CD4-positive, alpha-beta T cell (primary cell): ENCODE results near the gene PTPRT. TPM values are rescaled to one million over a fixed set of nuclear protein-coding genes. Genes with fewer than 3 reads are reported as not detected.

Source experiments
- ATAC-seq: fragments of 200-7000 bp; cut with Tn5 transposase; one replicate; pipeline ENCODE4 v1.10.0; 2022; ENCODE audit warnings: mild to moderate bottlenecking; ENCODE audit not compliant: poor library complexity
- CTCF ChIA-PET: fragments of 350-600 bp; sonication (Branson Sonifier 250); formaldehyde crosslinking; loops from one replicate; lab custom pipeline; 2021; ENCODE audit warnings: antibody characterized with exemption, inconsistent platforms; lab: Charles Lee
- POLR2A ChIA-PET: fragments of 350-600 bp; sonication (Branson Sonifier 250); formaldehyde crosslinking; loops from one replicate; lab custom pipeline; 2021; ENCODE audit warnings: antibody characterized with exemption, inconsistent platforms; lab: Charles Lee
- DNase-seq, 14 experiments: peaks; one replicate each; pipeline ENCODE4 v3.0.0-alpha.2; 2013 to 2020; ENCODE audit warnings: mixed read lengths in 2 of 14
- H3K27ac ChIP-seq, 2 donors: one replicate each; pipeline versions ENCODE4 v1.5.1 to v1.7.0; 2013; ENCODE audit warnings: low read length in 2 of 2, low read depth in 1 of 2, mild to moderate bottlenecking in 1 of 2
- H3K27me3 ChIP-seq, 2 experiments: 1 replicate in 1 of 2; 2 replicates in 1 of 2; pipeline versions ENCODE4 v1.6.1 to v1.7.0; 2013; ENCODE audit warnings: low read length in 2 of 2, control low read depth in 1 of 2, mild to moderate bottlenecking in 1 of 2, moderate library complexity in 1 of 2; ENCODE audit not compliant: insufficient read depth in 2 of 2, control insufficient read depth in 1 of 2
- H3K36me3 ChIP-seq: one replicate; pipeline ENCODE4 v1.6.1; 2013; ENCODE audit warnings: low read length, control low read depth; ENCODE audit not compliant: insufficient read depth
- H3K4me1 ChIP-seq: one replicate; pipeline ENCODE4 v1.6.1; 2013; ENCODE audit warnings: low read length, control low read depth; ENCODE audit not compliant: insufficient read depth
- H3K4me3 ChIP-seq: one replicate; pipeline ENCODE4 v1.5.1; 2013; ENCODE audit warnings: mild to moderate bottlenecking, low read length, moderate library complexity
- H3K9me3 ChIP-seq, 2 experiments: 1 replicate in 1 of 2; 2 replicates in 1 of 2; pipeline versions ENCODE4 v1.6.1 to v1.7.0; 2013; ENCODE audit warnings: low read length in 2 of 2, mild to moderate bottlenecking in 2 of 2, control low read depth in 1 of 2, moderate library complexity in 1 of 2; ENCODE audit not compliant: control insufficient read depth in 1 of 2, insufficient read depth in 1 of 2
- H3K27ac Mint-ChIP-seq: one replicate; pipeline ENCODE4 v1.8.0; 2020; ENCODE audit warnings: mixed read lengths
- H3K27me3 Mint-ChIP-seq: one replicate; pipeline ENCODE4 v1.8.0; 2021; ENCODE audit warnings: mixed read lengths
- H3K36me3 Mint-ChIP-seq: one replicate; pipeline ENCODE4 v1.8.0; 2021; ENCODE audit warnings: low read depth, mixed read lengths
- H3K4me1 Mint-ChIP-seq: one replicate; pipeline ENCODE4 v1.8.0; 2021; ENCODE audit warnings: low read depth, mixed read lengths
- H3K4me3 Mint-ChIP-seq: one replicate; pipeline ENCODE4 v1.8.0; 2020; ENCODE audit warnings: mild to moderate bottlenecking, mixed read lengths
- H3K9me3 Mint-ChIP-seq: one replicate; pipeline ENCODE4 v1.8.0; 2020; ENCODE audit warnings: mixed read lengths
- CTCF ChIP-seq: fragments of 200-600 bp; IDR thresholded peaks from one replicate; pipeline ENCODE4 v1.8.0; 2022; ENCODE audit warnings: antibody characterized with exemption, mild to moderate bottlenecking
- intact Hi-C, 2 experiments: fragments of 100-400 bp; cut with DNase I in 1 of 2; cut with micrococcal nuclease in 1 of 2; formaldehyde crosslinking; loops; one replicate each; pipeline versions ENCODE4 v1.15.1 to v1.9.0; 2023 to 2025; cut with DNase I, micrococcal nuclease
- total RNA-seq, 174 experiments: library from RNA in 2 of 174; stranded (reverse) in 2 of 174; gene quantifications; one replicate each; pipeline ENCODE4 v1.2.3 and lab custom pipeline; 2021 to 2026

Gene PTPRT
- total RNA-seq, 2 experiments from 2014 or later: not detected

- no peaks in the 10 kb centered on the region for H3K27me3 Mint-ChIP-seq
- Histone ChIP-seq H3K4me1 (no peaks in the 10 kb centered on the region), H3K27ac (no peak overlapping the region), H3K36me3 (no peaks in the 10 kb centered on the region), H3K9me3 (peaks cover 3 to 4% of the 10 kb centered on the region in 2 experiments), H3K4me3 (no peak overlapping the region), H3K27me3 (no peaks in the 10 kb centered on the region)
- H3K27ac Mint-ChIP-seq: no peak overlapping the region
- no peaks in the 10 kb centered on the region for H3K4me1 Mint-ChIP-seq
- H3K36me3 Mint-ChIP-seq: no peaks in the 10 kb centered on the region
- H3K9me3 Mint-ChIP-seq: peaks cover 4% of the 10 kb centered on the region
- CTCF ChIA-PET: no interaction called here
- DNase-seq (no peak), ATAC-seq (no peak)
- POLR2A ChIA-PET: no interaction called here
- no peak for TF ChIP-seq CTCF
- intact Hi-C loops: loop anchor here in 1 of 2 experiments (2.0 kb wide), 1 partner anchor 72 kb away; no protein-coding TSS in a partner anchor
- no peak overlapping the region for H3K4me3 Mint-ChIP-seq
Measured at GRCh38 chr20:42763015-42763414, 426.7 kb downstream of the PTPRT start.

- H3K27ac Mint-ChIP-seq: no peak overlapping the region
- POLR2A ChIA-PET: no interaction called here
- no peaks in the 10 kb centered on the region for H3K27me3 Mint-ChIP-seq
- intact Hi-C loops: no loop called here
- ATAC-seq: no peak
- no peaks in the 10 kb centered on the region for H3K27me3 ChIP-seq
- no peaks in the 10 kb centered on the region for H3K4me1 Mint-ChIP-seq
- TF ChIP-seq CTCF: no peak
- peaks cover 4% of the 10 kb centered on the region for H3K9me3 Mint-ChIP-seq
- no peak overlapping the region for H3K27ac ChIP-seq
- CTCF ChIA-PET: no interaction called here
- H3K9me3 ChIP-seq: peaks cover 0 to 7% of the 10 kb centered on the region in 2 experiments
- H3K4me1 ChIP-seq: no peaks in the 10 kb centered on the region
- no peaks in the 10 kb centered on the region for H3K36me3 ChIP-seq
- H3K4me3 ChIP-seq: no peak overlapping the region
- DNase-seq: no peak
- no peak overlapping the region for H3K4me3 Mint-ChIP-seq
- H3K36me3 Mint-ChIP-seq: no peaks in the 10 kb centered on the region
Measured at GRCh38 chr20:42756991-42757390, 432.7 kb downstream of the PTPRT start.

- no peaks in the 10 kb centered on the region for H3K27me3 ChIP-seq
- Mint-ChIP-seq H3K9me3 (peaks cover 4% of the 10 kb centered on the region), H3K27ac (no peak overlapping the region), H3K4me3 (no peak overlapping the region), H3K27me3 (no peaks in the 10 kb centered on the region), H3K36me3 (no peaks in the 10 kb centered on the region), H3K4me1 (no peaks in the 10 kb centered on the region)
- no peaks in the 10 kb centered on the region for H3K4me1 ChIP-seq
- intact Hi-C loops: no loop called here
- H3K4me3 ChIP-seq: no peak overlapping the region
- no peaks in the 10 kb centered on the region for H3K36me3 ChIP-seq
- H3K9me3 ChIP-seq: peaks cover 0 to 4% of the 10 kb centered on the region in 2 experiments
- no peak for TF ChIP-seq CTCF
- DNase-seq: no peak
- CTCF ChIA-PET: no interaction called here
- POLR2A ChIA-PET: no interaction called here
- no peak for ATAC-seq
- no peak overlapping the region for H3K27ac ChIP-seq
Measured at GRCh38 chr20:42754706-42755105, 435.0 kb downstream of the PTPRT start.
